Measurements from ENCODE around the gene ZNF385D. TPM values are rescaled to one million over a fixed set of nuclear protein-coding genes. Genes with fewer than 3 reads are reported as not detected.

The ZNF385D gene
- total and polyA plus RNA-seq, 2 experiments from 2014 or later = 2.7 to 12.3 TPM

DNA sequence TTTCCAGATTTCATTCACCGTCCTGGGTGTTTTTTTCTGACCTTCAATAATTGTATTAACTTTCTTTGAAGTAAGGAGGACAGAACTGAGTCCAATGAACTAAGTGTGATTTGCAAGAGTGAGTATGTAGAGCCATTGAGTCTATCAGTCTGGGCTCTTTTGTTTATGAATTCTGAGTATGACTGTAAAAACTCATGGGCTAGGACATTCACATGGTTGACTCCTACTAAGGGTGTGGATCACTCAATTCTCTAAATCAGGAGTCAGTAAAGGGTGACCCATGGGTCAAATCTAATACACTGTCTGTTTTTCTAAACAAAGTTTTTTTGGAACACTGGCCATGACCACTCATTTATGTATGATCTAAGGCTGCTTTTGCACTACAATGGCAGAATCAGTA lies 269.0 kb downstream of the ZNF385D start (continued):
- TF ChIP-seq, protein P1, sequence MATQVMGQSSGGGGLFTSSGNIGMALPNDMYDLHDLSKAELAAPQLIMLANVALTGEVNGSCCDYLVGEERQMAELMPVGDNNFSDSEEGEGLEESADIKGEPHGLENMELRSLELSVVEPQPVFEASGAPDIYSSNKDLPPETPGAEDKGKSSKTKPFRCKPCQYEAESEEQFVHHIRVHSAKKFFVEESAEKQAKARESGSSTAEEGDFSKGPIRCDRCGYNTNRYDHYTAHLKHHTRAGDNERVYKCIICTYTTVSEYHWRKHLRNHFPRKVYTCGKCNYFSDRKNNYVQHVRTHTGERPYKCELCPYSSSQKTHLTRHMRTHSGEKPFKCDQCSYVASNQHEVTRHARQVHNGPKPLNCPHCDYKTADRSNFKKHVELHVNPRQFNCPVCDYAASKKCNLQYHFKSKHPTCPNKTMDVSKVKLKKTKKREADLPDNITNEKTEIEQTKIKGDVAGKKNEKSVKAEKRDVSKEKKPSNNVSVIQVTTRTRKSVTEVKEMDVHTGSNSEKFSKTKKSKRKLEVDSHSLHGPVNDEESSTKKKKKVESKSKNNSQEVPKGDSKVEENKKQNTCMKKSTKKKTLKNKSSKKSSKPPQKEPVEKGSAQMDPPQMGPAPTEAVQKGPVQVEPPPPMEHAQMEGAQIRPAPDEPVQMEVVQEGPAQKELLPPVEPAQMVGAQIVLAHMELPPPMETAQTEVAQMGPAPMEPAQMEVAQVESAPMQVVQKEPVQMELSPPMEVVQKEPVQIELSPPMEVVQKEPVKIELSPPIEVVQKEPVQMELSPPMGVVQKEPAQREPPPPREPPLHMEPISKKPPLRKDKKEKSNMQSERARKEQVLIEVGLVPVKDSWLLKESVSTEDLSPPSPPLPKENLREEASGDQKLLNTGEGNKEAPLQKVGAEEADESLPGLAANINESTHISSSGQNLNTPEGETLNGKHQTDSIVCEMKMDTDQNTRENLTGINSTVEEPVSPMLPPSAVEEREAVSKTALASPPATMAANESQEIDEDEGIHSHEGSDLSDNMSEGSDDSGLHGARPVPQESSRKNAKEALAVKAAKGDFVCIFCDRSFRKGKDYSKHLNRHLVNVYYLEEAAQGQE (IDR thresholded peaks at IDR 0.05; ENCODE audit: unreplicated experiment) = no peak
- TF ChIP-seq, protein P2, sequence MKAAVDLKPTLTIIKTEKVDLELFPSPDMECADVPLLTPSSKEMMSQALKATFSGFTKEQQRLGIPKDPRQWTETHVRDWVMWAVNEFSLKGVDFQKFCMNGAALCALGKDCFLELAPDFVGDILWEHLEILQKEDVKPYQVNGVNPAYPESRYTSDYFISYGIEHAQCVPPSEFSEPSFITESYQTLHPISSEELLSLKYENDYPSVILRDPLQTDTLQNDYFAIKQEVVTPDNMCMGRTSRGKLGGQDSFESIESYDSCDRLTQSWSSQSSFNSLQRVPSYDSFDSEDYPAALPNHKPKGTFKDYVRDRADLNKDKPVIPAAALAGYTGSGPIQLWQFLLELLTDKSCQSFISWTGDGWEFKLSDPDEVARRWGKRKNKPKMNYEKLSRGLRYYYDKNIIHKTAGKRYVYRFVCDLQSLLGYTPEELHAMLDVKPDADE (IDR thresholded peaks at IDR 0.05) = no peak
- no peak for TF ChIP-seq JUNB (IDR thresholded peaks at IDR 0.05; ENCODE audit: unreplicated experiment)
- TF ChIP-seq POLR2AphosphoS5 (IDR thresholded peaks at IDR 0.05; ENCODE audit: low read depth) = no peak
- TF ChIP-seq, protein P3, sequence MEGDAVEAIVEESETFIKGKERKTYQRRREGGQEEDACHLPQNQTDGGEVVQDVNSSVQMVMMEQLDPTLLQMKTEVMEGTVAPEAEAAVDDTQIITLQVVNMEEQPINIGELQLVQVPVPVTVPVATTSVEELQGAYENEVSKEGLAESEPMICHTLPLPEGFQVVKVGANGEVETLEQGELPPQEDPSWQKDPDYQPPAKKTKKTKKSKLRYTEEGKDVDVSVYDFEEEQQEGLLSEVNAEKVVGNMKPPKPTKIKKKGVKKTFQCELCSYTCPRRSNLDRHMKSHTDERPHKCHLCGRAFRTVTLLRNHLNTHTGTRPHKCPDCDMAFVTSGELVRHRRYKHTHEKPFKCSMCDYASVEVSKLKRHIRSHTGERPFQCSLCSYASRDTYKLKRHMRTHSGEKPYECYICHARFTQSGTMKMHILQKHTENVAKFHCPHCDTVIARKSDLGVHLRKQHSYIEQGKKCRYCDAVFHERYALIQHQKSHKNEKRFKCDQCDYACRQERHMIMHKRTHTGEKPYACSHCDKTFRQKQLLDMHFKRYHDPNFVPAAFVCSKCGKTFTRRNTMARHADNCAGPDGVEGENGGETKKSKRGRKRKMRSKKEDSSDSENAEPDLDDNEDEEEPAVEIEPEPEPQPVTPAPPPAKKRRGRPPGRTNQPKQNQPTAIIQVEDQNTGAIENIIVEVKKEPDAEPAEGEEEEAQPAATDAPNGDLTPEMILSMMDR (conservative IDR thresholded peaks at IDR 0.05; ENCODE audit: low read depth in 2 of 2) = no peak
- TF ChIP-seq ZNF114 (CRISPR knock-in tag; IDR thresholded peaks at IDR 0.05) = no peak

DNA sequence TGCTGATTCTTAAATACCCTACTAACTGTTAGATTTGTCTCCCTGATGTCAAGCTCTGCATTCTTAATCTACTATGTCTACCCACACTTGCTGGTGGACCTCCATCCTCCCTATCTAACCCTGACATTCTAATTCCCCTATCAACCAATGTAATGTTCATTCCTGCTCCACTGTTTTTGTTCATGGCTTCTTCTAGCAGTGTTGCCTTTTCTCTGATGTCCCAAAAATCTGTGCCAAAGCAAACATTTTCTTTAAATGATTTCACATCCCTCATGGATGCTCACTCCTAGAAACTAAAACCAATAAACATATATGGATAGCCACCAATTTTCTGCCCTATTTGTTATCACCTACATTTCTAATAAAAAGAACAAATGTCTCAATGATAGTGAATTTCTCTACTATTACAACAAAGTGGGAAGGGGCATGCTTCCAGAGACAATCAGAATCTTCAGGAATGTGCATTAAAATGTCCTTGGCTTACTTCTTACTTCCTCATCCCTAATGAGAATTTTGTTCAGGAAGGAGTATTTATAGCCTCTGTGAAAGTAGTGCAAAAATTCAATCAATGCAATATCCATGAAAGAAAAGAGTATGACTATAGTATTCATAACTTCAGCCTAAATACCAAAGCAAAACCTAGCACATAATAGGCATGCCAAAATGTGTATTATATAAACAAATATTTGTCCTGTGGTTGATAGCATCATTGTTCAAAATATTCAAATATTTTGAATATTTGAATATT lies 273.3 kb downstream of the ZNF385D start:
- no peaks in the 10 kb centered on the region; the same call in 2 of the 3 replicates for H3K9me3 Mint-ChIP-seq
- Histone ChIP-seq H3K4me2 (no peak overlapping the region), H3K4me3 (no peak overlapping the region), H3F3A (replicated peaks; ENCODE audit: low read depth) (no peaks in the 10 kb centered on the region), H3K79me2 (replicated peaks; ENCODE audit: insufficient read depth) (no peaks in the 10 kb centered on the region), H3K9me2 (ENCODE audit: insufficient read depth) (no peaks in the 10 kb centered on the region), H3K4me1 (ENCODE audit: insufficient read depth) (no peaks in the 10 kb centered on the region), H3K36me3 (ENCODE audit: insufficient read depth) (no peaks in the 10 kb centered on the region), H3K27me3 (ENCODE audit: insufficient read depth) (no peaks in the 10 kb centered on the region), H4K20me1 (replicated peaks; ENCODE audit: insufficient read depth) (no peaks in the 10 kb centered on the region), H3K27ac (ENCODE audit: low read depth) (no peak overlapping the region), H2AFZ (no peak overlapping the region)
- DNase-seq (ENCODE audit: low spot score) = no peak
- no peaks in the 10 kb centered on the region for H3K4me1 Mint-ChIP-seq
- no peak overlapping the region for H3K4me3 Mint-ChIP-seq
- no peaks in the 10 kb centered on the region for H3K36me3 Mint-ChIP-seq (ENCODE audit: low read depth)
- no peak overlapping the region for H3K27ac Mint-ChIP-seq
- TF ChIP-seq ZNF114 (CRISPR knock-in tag; IDR thresholded peaks at IDR 0.05) (no peak), STAT1 (IDR thresholded peaks at IDR 0.05; ENCODE audit: unreplicated experiment) (no peak), EZH2 (IDR thresholded peaks at IDR 0.05; ENCODE audit: low read depth, unreplicated experiment) (no peak), POLR2AphosphoS5 (IDR thresholded peaks at IDR 0.05; ENCODE audit: low read depth) (no peak), CREB1 (CRISPR knock-in tag; IDR thresholded peaks at IDR 0.05; ENCODE audit: low read depth) (no peak)
- TF ChIP-seq, protein P2 (IDR thresholded peaks at IDR 0.05) = no peak
- TF ChIP-seq, protein P4, sequence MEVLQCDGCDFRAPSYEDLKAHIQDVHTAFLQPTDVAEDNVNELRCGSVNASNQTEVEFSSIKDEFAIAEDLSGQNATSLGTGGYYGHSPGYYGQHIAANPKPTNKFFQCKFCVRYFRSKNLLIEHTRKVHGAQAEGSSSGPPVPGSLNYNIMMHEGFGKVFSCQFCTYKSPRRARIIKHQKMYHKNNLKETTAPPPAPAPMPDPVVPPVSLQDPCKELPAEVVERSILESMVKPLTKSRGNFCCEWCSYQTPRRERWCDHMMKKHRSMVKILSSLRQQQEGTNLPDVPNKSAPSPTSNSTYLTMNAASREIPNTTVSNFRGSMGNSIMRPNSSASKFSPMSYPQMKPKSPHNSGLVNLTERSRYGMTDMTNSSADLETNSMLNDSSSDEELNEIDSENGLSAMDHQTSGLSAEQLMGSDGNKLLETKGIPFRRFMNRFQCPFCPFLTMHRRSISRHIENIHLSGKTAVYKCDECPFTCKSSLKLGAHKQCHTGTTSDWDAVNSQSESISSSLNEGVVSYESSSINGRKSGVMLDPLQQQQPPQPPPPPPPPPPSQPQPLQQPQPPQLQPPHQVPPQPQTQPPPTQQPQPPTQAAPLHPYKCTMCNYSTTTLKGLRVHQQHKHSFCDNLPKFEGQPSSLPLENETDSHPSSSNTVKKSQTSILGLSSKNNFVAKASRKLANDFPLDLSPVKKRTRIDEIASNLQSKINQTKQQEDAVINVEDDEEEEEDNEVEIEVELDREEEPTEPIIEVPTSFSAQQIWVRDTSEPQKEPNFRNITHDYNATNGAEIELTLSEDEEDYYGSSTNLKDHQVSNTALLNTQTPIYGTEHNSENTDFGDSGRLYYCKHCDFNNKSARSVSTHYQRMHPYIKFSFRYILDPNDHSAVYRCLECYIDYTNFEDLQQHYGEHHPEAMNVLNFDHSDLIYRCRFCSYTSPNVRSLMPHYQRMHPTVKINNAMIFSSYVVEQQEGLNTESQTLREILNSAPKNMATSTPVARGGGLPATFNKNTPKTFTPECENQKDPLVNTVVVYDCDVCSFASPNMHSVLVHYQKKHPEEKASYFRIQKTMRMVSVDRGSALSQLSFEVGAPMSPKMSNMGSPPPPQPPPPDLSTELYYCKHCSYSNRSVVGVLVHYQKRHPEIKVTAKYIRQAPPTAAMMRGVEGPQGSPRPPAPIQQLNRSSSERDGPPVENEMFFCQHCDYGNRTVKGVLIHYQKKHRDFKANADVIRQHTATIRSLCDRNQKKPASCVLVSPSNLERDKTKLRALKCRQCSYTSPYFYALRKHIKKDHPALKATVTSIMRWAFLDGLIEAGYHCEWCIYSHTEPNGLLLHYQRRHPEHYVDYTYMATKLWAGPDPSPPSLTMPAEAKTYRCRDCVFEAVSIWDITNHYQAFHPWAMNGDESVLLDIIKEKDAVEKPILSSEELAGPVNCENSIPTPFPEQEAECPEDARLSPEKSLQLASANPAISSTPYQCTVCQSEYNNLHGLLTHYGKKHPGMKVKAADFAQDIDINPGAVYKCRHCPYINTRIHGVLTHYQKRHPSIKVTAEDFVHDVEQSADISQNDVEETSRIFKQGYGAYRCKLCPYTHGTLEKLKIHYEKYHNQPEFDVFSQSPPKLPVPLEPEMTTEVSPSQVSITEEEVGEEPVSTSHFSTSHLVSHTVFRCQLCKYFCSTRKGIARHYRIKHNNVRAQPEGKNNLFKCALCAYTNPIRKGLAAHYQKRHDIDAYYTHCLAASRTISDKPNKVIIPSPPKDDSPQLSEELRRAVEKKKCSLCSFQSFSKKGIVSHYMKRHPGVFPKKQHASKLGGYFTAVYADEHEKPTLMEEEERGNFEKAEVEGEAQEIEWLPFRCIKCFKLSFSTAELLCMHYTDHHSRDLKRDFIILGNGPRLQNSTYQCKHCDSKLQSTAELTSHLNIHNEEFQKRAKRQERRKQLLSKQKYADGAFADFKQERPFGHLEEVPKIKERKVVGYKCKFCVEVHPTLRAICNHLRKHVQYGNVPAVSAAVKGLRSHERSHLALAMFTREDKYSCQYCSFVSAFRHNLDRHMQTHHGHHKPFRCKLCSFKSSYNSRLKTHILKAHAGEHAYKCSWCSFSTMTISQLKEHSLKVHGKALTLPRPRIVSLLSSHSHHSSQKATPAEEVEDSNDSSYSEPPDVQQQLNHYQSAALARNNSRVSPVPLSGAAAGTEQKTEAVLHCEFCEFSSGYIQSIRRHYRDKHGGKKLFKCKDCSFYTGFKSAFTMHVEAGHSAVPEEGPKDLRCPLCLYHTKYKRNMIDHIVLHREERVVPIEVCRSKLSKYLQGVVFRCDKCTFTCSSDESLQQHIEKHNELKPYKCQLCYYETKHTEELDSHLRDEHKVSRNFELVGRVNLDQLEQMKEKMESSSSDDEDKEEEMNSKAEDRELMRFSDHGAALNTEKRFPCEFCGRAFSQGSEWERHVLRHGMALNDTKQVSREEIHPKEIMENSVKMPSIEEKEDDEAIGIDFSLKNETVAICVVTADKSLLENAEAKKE (CRISPR knock-in tag; IDR thresholded peaks at IDR 0.05) = no peak
- ATAC-seq = no peak
- H3K27me3 Mint-ChIP-seq (ENCODE audit: insufficient read depth, low read depth, poor library complexity) = no peaks in the 10 kb centered on the region

Data from GM23338 (cell line).